HepG2 (cell line): ENCODE measurements around the gene MOB3C. TPM values are rescaled to one million over a fixed set of nuclear protein-coding genes. Genes with fewer than 3 reads are reported as not detected.
A peak's percentile ranks its signal among the peaks of the same experiment; 100 is the strongest.

ENCODE experiments used
- ATAC-seq: fragments of 200-7000 bp; cut with Tn5 transposase; 3 replicates; pipeline ENCODE4 v1.9.1; 2020; ENCODE audit warnings: mild to moderate bottlenecking, moderate library complexity
- BruUV-seq: library from RNA; stranded (reverse); fragments of 400-500 nt; replicated peaks from 2 replicates; lab custom pipeline; 2021; lab: Mats Ljungman, UMichigan
- CTCF ChIA-PET: fragments of 300-600 bp; formaldehyde crosslinking; extraction: SDS; loops from one replicate; lab custom pipeline; 2021; ENCODE audit warnings: low total read pairs, inconsistent platforms, low intra/inter-chr PET ratio; lab: Yijun Ruan, JAX
- POLR2A ChIA-PET: fragments of 350-600 bp; sonication (Branson Sonifier 250); formaldehyde crosslinking; loops from one replicate; lab custom pipeline; 2020; ENCODE audit warnings: antibody characterized with exemption, inconsistent platforms; lab: Yijun Ruan, JAX
- DNase-seq: peaks from one replicate; pipeline ENCODE4 v3.0.0-alpha.2; 2015; ENCODE audit warnings: low spot score
- FAIRE-seq: peaks from 3 replicates; lab custom pipeline; 2011; peaks lifted over from hg19 to GRCh38; lab: Jason Lieb, UNC
- H2AFZ ChIP-seq: one replicate; pipeline ENCODE4 v1.6.1; 2011; ENCODE audit warnings: low read length, inconsistent platforms
- H3K27ac ChIP-seq: fragments of 300-600 bp; 3 replicates; pipeline ENCODE4 v1.8.0; 2011; ENCODE audit warnings: mixed run types, mild to moderate bottlenecking, mixed read lengths, low read length, inconsistent platforms; ENCODE audit not compliant: insufficient read depth; ENCODE audit errors: extremely low read length
- H3K27me3 ChIP-seq, 2 experiments: fragments of 200-600 bp in 1 of 2; 2 replicates in 1 of 2; 3 replicates in 1 of 2; pipeline versions ENCODE4 v1.6.0 to v1.8.0; 2011; ENCODE audit warnings: low read length in 2 of 2, mild to moderate bottlenecking in 2 of 2, moderate library complexity in 2 of 2, inconsistent platforms in 1 of 2; ENCODE audit not compliant: insufficient read depth in 2 of 2, control insufficient read depth in 1 of 2
- H3K36me3 ChIP-seq, 2 experiments: fragments of 200-600 bp in 1 of 2; replicated peaks in 1 of 2; 2 replicates in 1 of 2; 3 replicates in 1 of 2; pipeline versions ENCODE4 v1.5.1 to v1.8.0; 2011; ENCODE audit warnings: low read length in 2 of 2, inconsistent platforms in 1 of 2; ENCODE audit not compliant: insufficient read depth in 2 of 2, control insufficient read depth in 1 of 2
- H3K4me1 ChIP-seq: 2 replicates; pipeline ENCODE4 v1.5.1; 2012; ENCODE audit warnings: low read length, inconsistent platforms; ENCODE audit not compliant: insufficient read depth
- H3K4me2 ChIP-seq: 2 replicates; pipeline ENCODE4 v1.6.0; 2011; ENCODE audit warnings: low read depth, low read length, inconsistent platforms
- H3K4me3 ChIP-seq, 3 experiments: fragments of 200-600 bp in 1 of 3; sonication (generic), shearing (Covaris generic) in 1 of 3; replicated peaks in 1 of 3; 2 replicates each; pipeline ENCODE4 v1.5.1; 2011 to 2016; ENCODE audit warnings: low read length in 3 of 3, inconsistent platforms in 2 of 3, low read depth in 2 of 3, mild to moderate bottlenecking in 2 of 3, control low read depth in 1 of 3, mixed read lengths in 1 of 3; ENCODE audit not compliant: insufficient read depth in 1 of 3
- H3K79me2 ChIP-seq: one replicate; pipeline ENCODE4 v1.6.1; 2011; ENCODE audit warnings: low read length, inconsistent platforms; ENCODE audit not compliant: insufficient read depth
- H3K9ac ChIP-seq: 2 replicates; pipeline ENCODE4 v1.6.0; 2011; ENCODE audit warnings: mild to moderate bottlenecking, low read depth, low read length, inconsistent platforms; ENCODE audit not compliant: insufficient read depth
- H3K9me3 ChIP-seq: 2 replicates; pipeline ENCODE4 v1.5.1; 2012; ENCODE audit warnings: mild to moderate bottlenecking, low read length
- H4K20me1 ChIP-seq: 2 replicates; pipeline ENCODE4 v1.6.0; 2011; ENCODE audit warnings: inconsistent platforms, mild to moderate bottlenecking, low read length, moderate library complexity; ENCODE audit not compliant: insufficient read depth
- AGO2 ChIP-seq: fragments of 200-400 bp; formaldehyde crosslinking; optimal IDR thresholded peaks from 2 replicates; pipeline ENCODE3; 2017; ENCODE audit warnings: mild to moderate bottlenecking, low read depth, low read length, moderate library complexity
- MTERF4 ChIP-seq: sonication (generic); formaldehyde crosslinking; IDR thresholded peaks from 2 replicates; pipeline ENCODE4 v1.8.0; 2023; ENCODE audit warnings: mild to moderate bottlenecking, missing genetic modification reagents
- ZBTB14 ChIP-seq: sonication (generic); formaldehyde crosslinking; IDR thresholded peaks from 2 replicates; pipeline ENCODE4 v1.4.0; 2020; ENCODE audit warnings: missing genetic modification reagents
- ZBTB25 ChIP-seq: IDR thresholded peaks from 2 replicates; pipeline ENCODE4 v1.6.1; 2018; ENCODE audit warnings: missing genetic modification reagents
- ZFAT ChIP-seq: sonication (generic); formaldehyde crosslinking; conservative IDR thresholded peaks from 2 replicates; pipeline ENCODE4 v1.8.1; 2023; ENCODE audit warnings: missing genetic modification reagents, inconsistent platforms
- WGBS: methylation state at CpG from one replicate; pipeline ENCODE4 v1.1.6; 2017; ENCODE audit warnings: low lambda C conversion rate; 5-methylcytosine and 5-hydroxymethylcytosine counted together
- in situ Hi-C: cut with HindIII; loops from 2 replicates; pipeline ENCODE4 v1.10.0; 2017; ENCODE audit warnings: low pct_unique_long_range_greater_than_20kb; ENCODE audit not compliant: extremely low pct_ligation_motif_present
- intact Hi-C: fragments of 100-400 bp; cut with micrococcal nuclease; formaldehyde crosslinking; loops from one replicate; pipeline ENCODE4 v1.10.0; 2022; ENCODE audit not compliant: unreplicated experiment
- polyA plus RNA-seq, 8 experiments: library from polyadenylated mRNA; depleted of rRNA in 3 of 8; stranded (reverse) in 7 of 8; unstranded in 1 of 8; fragments of >200 nt; fragmentation: Illumina TruSeq in 4 of 8; extraction: Trizol in 4 of 8; gene quantifications; 2 replicates each; pipeline versions ENCODE4 v1.2.1 to v1.2.3, GENCODE V29; 2011 to 2016; ENCODE audit warnings: low read depth in 4 of 8, missing spikeins in 1 of 8, mixed read lengths in 1 of 8; ENCODE audit not compliant: insufficient read depth in 1 of 8
- total RNA-seq, 5 experiments: library from RNA; depleted of rRNA; stranded (reverse); fragments of >200 nt; fragmentation: Illumina TruSeq; extraction: Trizol; gene quantifications; 2 replicates each; pipeline ENCODE4 v1.2.3, GENCODE V29; 2016; ENCODE audit warnings: low read depth in 1 of 5

Gene MOB3C
- total and polyA plus RNA-seq, 2 of the 13 experiments (the other 11 are each of a cell fraction or from before 2014, with no cell fraction given) = 3.5 to 4.1 TPM

- no peak overlapping the region for H3K4me2 ChIP-seq
- no peaks in the 10 kb centered on the region for H3K79me2 ChIP-seq
- FAIRE-seq = no peak
- no peak overlapping the region for H3K27ac ChIP-seq
- TF ChIP-seq ZBTB14 (CRISPR knock-in tag) (no peak), ZBTB25 (no peak), ZFAT (no peak)
- intact Hi-C loops (no loop called here), in situ Hi-C loops (no loop called here)
- H3K4me1 ChIP-seq = no peaks in the 10 kb centered on the region
- H3K27me3 ChIP-seq = no peaks in the 10 kb centered on the region; a peak in 1 of 5 replicates
- WGBS = 95% methylated on average over 4 of the region's 4 CpGs
- no peak overlapping the region for H3K9ac ChIP-seq
- ChIA-PET CTCF (no interaction called here), POLR2A (no interaction called here)
- H3K9me3 ChIP-seq = no peaks in the 10 kb centered on the region
- DNase-seq = no peak
- no peak overlapping the region for H3K4me3 ChIP-seq
- BruUV-seq = no TSS peak
- H4K20me1 ChIP-seq = no peaks in the 10 kb centered on the region
- no peak overlapping the region for H2AFZ ChIP-seq
- ATAC-seq = no peak
- H3K36me3 ChIP-seq = peaks cover 8 to 22% of the 10 kb centered on the region in 2 experiments; a peak in 3 of 5 replicates
Observed at GRCh38 chr1:46563341-46563740, 53.3 kb downstream of the MOB3C start.

- no peak for DNase-seq
- ChIA-PET CTCF (no interaction called here), POLR2A (no interaction called here)
- H3K27ac ChIP-seq = no peak overlapping the region
- no peaks in the 10 kb centered on the region for H3K4me1 ChIP-seq
- H3K36me3 ChIP-seq = peaks cover 8 to 21% of the 10 kb centered on the region in 2 experiments; a peak in 3 of 5 replicates
- intact Hi-C loops (no loop called here), in situ Hi-C loops (no loop called here)
- TF ChIP-seq AGO2 (peak; percentile 26), MTERF4 (CRISPR knock-in tag) (no peak)
- 99% methylated on average over 15 of the region's 15 CpGs for WGBS
- no peak for ATAC-seq
- H3K79me2 ChIP-seq = no peaks in the 10 kb centered on the region
- FAIRE-seq = no peak
- H3K4me2 ChIP-seq = no peak overlapping the region
- no peak overlapping the region for H2AFZ ChIP-seq
- no peak overlapping the region for H3K9ac ChIP-seq
- no peaks in the 10 kb centered on the region; a peak in 1 of 5 replicates for H3K27me3 ChIP-seq
- no peaks in the 10 kb centered on the region for H3K9me3 ChIP-seq
- BruUV-seq = no TSS peak
- H4K20me1 ChIP-seq = no peaks in the 10 kb centered on the region
- no peak overlapping the region for H3K4me3 ChIP-seq
Observed at GRCh38 chr1:46562498-46562897, 54.1 kb downstream of the MOB3C start.
